Hepatic stellate cell (primary cell): ENCODE data around the gene MAMLD1.
A peak's percentile ranks its signal among the peaks of the same experiment; 100 is the strongest.

Experiments
- DNase-seq: peaks from one replicate; pipeline ENCODE4 v3.0.0; 2011; ENCODE audit warnings: low spot score

MAMLD1 gene

GRCh38 chrX:150460781-150461180, 97.7 kb downstream of the MAMLD1 start:
- DNase-seq = no peak

- no peak for DNase-seq
Observed at GRCh38 chrX:150463566-150463965, 100.4 kb downstream of the MAMLD1 start.

- DNase-seq = no peak
Observed at GRCh38 chrX:150464001-150464400, 100.9 kb downstream of the MAMLD1 start.

GRCh38 chrX:150465326-150465725, 102.2 kb downstream of the MAMLD1 start:
- no peak for DNase-seq

GRCh38 chrX:150465881-150466775, 103.0 kb downstream of the MAMLD1 start:
- no peak for DNase-seq

- DNase-seq = no peak
Observed at GRCh38 chrX:150472306-150472705, 109.2 kb downstream of the MAMLD1 start.

GRCh38 chrX:150473371-150473770, 110.3 kb downstream of the MAMLD1 start:
- no peak for DNase-seq

GRCh38 chrX:150475461-150475860, 112.3 kb downstream of the MAMLD1 start:
- no peak for DNase-seq

GRCh38 chrX:150476164-150476699, 113.1 kb downstream of the MAMLD1 start:
- DNase-seq = no peak

GRCh38 chrX:150477371-150477770, 114.3 kb downstream of the MAMLD1 start:
- no peak for DNase-seq

- DNase-seq = no peak
Observed at GRCh38 chrX:150478496-150479492, 115.7 kb downstream of the MAMLD1 start.

- no peak for DNase-seq
Observed at GRCh38 chrX:150482537-150483206, 119.6 kb downstream of the MAMLD1 start.

- no peak for DNase-seq
Observed at GRCh38 chrX:150483356-150483985, 120.4 kb downstream of the MAMLD1 start.

- DNase-seq = peak; percentile 41
Observed at GRCh38 chrX:150486011-150486410, 122.9 kb downstream of the MAMLD1 start.

- DNase-seq = no peak
Observed at GRCh38 chrX:150487369-150488094, 124.4 kb downstream of the MAMLD1 start.

- no peak for DNase-seq
Observed at GRCh38 chrX:150489359-150490015, 126.4 kb downstream of the MAMLD1 start.

- DNase-seq = no peak
Observed at GRCh38 chrX:150495496-150495895, 132.4 kb downstream of the MAMLD1 start.

GRCh38 chrX:150499240-150499639, 136.1 kb downstream of the MAMLD1 start:
- no peak for DNase-seq

- DNase-seq = no peak
Observed at GRCh38 chrX:150502091-150502490, 139.0 kb downstream of the MAMLD1 start.
